Activated T-cell treated with anti-CD3 and anti-CD28 coated beads, Interleukin-2, amount 50 U/mL, for 24 hours (primary cell): Measurements from ENCODE around the gene CMTR1.

Experiments used
- DNase-seq: peaks from one replicate; pipeline ENCODE4 v3.0.0-alpha.2; 2020
- H3K27ac Mint-ChIP-seq: 2 replicates; pipeline ENCODE4 v1.8.0; 2020; ENCODE audit warnings: mild to moderate bottlenecking, mixed read lengths
- H3K27me3 Mint-ChIP-seq: 2 replicates; pipeline ENCODE4 v1.8.0; 2020; ENCODE audit warnings: mixed read lengths
- H3K36me3 Mint-ChIP-seq: 2 replicates; pipeline ENCODE4 v1.8.0; 2020; ENCODE audit warnings: low read depth, mixed read lengths
- H3K4me1 Mint-ChIP-seq: 2 replicates; pipeline ENCODE4 v1.8.0; 2020; ENCODE audit warnings: low read depth, mixed read lengths
- H3K4me3 Mint-ChIP-seq: 2 replicates; pipeline ENCODE4 v1.8.0; 2020; ENCODE audit warnings: mild to moderate bottlenecking, moderate library complexity, mixed read lengths
- H3K9me3 Mint-ChIP-seq: 2 replicates; pipeline ENCODE4 v1.8.0; 2020; ENCODE audit warnings: mixed read lengths

Gene CMTR1

DNA sequence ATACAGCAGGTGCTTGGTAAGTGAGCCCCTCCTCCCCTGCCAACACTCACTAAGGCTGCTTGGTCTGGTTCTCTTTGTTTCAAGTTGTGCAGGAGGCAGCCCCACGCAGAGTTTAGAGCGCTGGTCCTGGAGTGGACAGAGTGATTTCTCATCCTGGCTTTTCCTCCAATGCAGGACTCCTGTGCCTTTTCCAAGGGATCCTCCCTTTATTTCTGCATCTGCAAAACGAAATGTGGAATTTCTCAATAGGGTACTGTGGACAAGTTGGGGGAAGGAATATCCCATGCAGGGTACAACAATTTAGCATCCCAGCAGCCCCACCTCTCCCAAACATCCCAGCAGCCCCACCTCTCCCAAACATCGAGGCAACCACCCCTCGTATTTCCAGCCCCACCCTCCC is 97.3 kb downstream of the CMTR1 start:
- Mint-ChIP-seq H3K9me3 (no peaks in the 10 kb centered on the region), H3K36me3 (peaks cover 2% of the 10 kb centered on the region), H3K27ac (no peak overlapping the region), H3K27me3 (no peaks in the 10 kb centered on the region), H3K4me1 (peaks cover 9% of the 10 kb centered on the region), H3K4me3 (no peak overlapping the region)
- no peak for DNase-seq

GRCh38 chr6:37531026-37531425 is 98.0 kb downstream of the CMTR1 start:
- DNase-seq, result no peak
- peaks cover 2% of the 10 kb centered on the region for H3K36me3 Mint-ChIP-seq
- H3K27me3 Mint-ChIP-seq, result no peaks in the 10 kb centered on the region
- H3K9me3 Mint-ChIP-seq, result no peaks in the 10 kb centered on the region
- H3K4me1 Mint-ChIP-seq, result peaks cover 10% of the 10 kb centered on the region
- no peak overlapping the region for H3K4me3 Mint-ChIP-seq
- no peak overlapping the region for H3K27ac Mint-ChIP-seq
